Ishikawa (cell line): ENCODE results near the gene RGS6.

Experiments used
- CEBPB ChIP-seq: IDR thresholded peaks from 2 replicates; pipeline ENCODE4 v1.6.1; 2012
- CREB1 ChIP-seq: IDR thresholded peaks from 2 replicates; pipeline ENCODE4 v1.6.1; 2012; ENCODE audit warnings: low read depth
- EGR1 ChIP-seq: IDR thresholded peaks from 2 replicates; pipeline ENCODE4 v1.6.1; 2012
- EP300 ChIP-seq: IDR thresholded peaks from 2 replicates; pipeline ENCODE4 v1.6.1; 2012; ENCODE audit warnings: borderline replicate concordance
- FOXM1 ChIP-seq: IDR thresholded peaks from 2 replicates; pipeline ENCODE4 v1.6.1; 2012; ENCODE audit warnings: low read depth, borderline replicate concordance
- MAX ChIP-seq: IDR thresholded peaks from 2 replicates; pipeline ENCODE4 v1.6.1; 2012
- NFIC ChIP-seq: IDR thresholded peaks from 2 replicates; pipeline ENCODE4 v1.6.1; 2012
- RAD21 ChIP-seq: IDR thresholded peaks from 2 replicates; pipeline ENCODE4 v1.6.1; 2012; ENCODE audit warnings: low read depth
- REST ChIP-seq: IDR thresholded peaks from 2 replicates; pipeline ENCODE4 v1.6.1; 2012; ENCODE audit warnings: low read depth, mild to moderate bottlenecking
- TAF1 ChIP-seq: IDR thresholded peaks from 2 replicates; pipeline ENCODE4 v1.6.1; 2012; ENCODE audit warnings: low read depth, mild to moderate bottlenecking
- TCF12 ChIP-seq: IDR thresholded peaks from 2 replicates; pipeline ENCODE4 v1.6.1; 2012; ENCODE audit warnings: low read depth
- TEAD4 ChIP-seq: IDR thresholded peaks from 2 replicates; pipeline ENCODE4 v1.6.1; 2012
- USF1 ChIP-seq: IDR thresholded peaks from 2 replicates; pipeline ENCODE4 v1.6.1; 2012
- YY1 ChIP-seq: IDR thresholded peaks from 2 replicates; pipeline ENCODE4 v1.6.1; 2012; ENCODE audit warnings: low read depth
- ZBTB7A ChIP-seq: IDR thresholded peaks from 2 replicates; pipeline ENCODE4 v1.6.1; 2012; ENCODE audit warnings: low read depth

RGS6 gene

GRCh38 chr14:72196237-72197015 is 264.2 kb downstream of the RGS6 start:
- TF ChIP-seq TEAD4 (no peak), CEBPB (no peak), RAD21 (no peak), CREB1 (no peak), TCF12 (no peak), EP300 (no peak), USF1 (no peak), FOXM1 (no peak), REST (no peak), NFIC (no peak), ZBTB7A (no peak), TAF1 (no peak), MAX (no peak), EGR1 (no peak), YY1 (no peak)

GRCh38 chr14:72201645-72202044 is 269.4 kb downstream of the RGS6 start:
- TF ChIP-seq MAX (no peak), ZBTB7A (no peak), FOXM1 (no peak), NFIC (no peak), REST (no peak), TEAD4 (no peak), TAF1 (no peak), CREB1 (no peak), TCF12 (no peak), USF1 (no peak), CEBPB (no peak), YY1 (no peak), EGR1 (no peak), EP300 (no peak)

- TF ChIP-seq YY1: no peak
- TF ChIP-seq CREB1: no peak
- TF ChIP-seq MAX: no peak
- no peak for TF ChIP-seq USF1
- no peak for TF ChIP-seq FOXM1
- no peak for TF ChIP-seq ZBTB7A
- TF ChIP-seq TCF12: no peak
- no peak for TF ChIP-seq REST
- no peak for TF ChIP-seq RAD21
Measured at GRCh38 chr14:72213424-72213823, 281.2 kb downstream of the RGS6 start.

- TF ChIP-seq TCF12 (no peak), YY1 (no peak), TAF1 (no peak), RAD21 (no peak), ZBTB7A (no peak), REST (no peak), USF1 (no peak)
Measured at GRCh38 chr14:72215080-72215479, 282.9 kb downstream of the RGS6 start.
